Transverse colon (tissue), 4 donors: ENCODE data around the gene LRRC23.

Experiments used
- CTCF ChIP-seq, 5 experiments: fragments of 200-600 bp in 3 of 5; fragments of 450-650 bp in 2 of 5; sonication (generic) in 3 of 5; IDR thresholded peaks; 1 replicate in 2 of 5; 2 replicates in 3 of 5; pipeline ENCODE4 v1.5.1; 2016 to 2017; ENCODE audit warnings: antibody characterized with exemption in 5 of 5, inconsistent platforms in 3 of 5, mild to moderate bottlenecking in 2 of 5, moderate library complexity in 1 of 5
- EP300 ChIP-seq: sonication (generic); formaldehyde crosslinking; IDR thresholded peaks from one replicate; pipeline ENCODE4 v1.6.1; 2017; ENCODE audit warnings: antibody characterized with exemption, low read depth
- POLR2A ChIP-seq: fragments of 450-650 bp; IDR thresholded peaks from one replicate; pipeline ENCODE4 v1.6.1; 2016; ENCODE audit warnings: antibody characterized with exemption, mild to moderate bottlenecking, moderate library complexity
- POLR2AphosphoS5 ChIP-seq, 3 donors: sonication (generic); formaldehyde crosslinking; IDR thresholded peaks; one replicate each; pipeline ENCODE4 v1.6.1; 2016; ENCODE audit warnings: antibody characterized with exemption in 3 of 3

GRCh38 chr12:6934110-6934509, 29.5 kb downstream of the LRRC23 start:
- TF ChIP-seq CTCF (IDR thresholded peaks at IDR 0.05) (no peak), EP300 (no peak), POLR2AphosphoS5 (IDR thresholded peaks at IDR 0.05) (no peak), POLR2A (no peak)
